Thoracic aorta (tissue), 2 donors: ENCODE data around the gene ARHGAP4. TPM values are rescaled to one million over a fixed set of nuclear protein-coding genes. Genes with fewer than 3 reads are reported as not detected.

Experiments
- ATAC-seq: fragments of 150-250 bp; one replicate; pipeline ENCODE4 v1.8.0; 2017; ENCODE audit warnings: low read depth; ENCODE audit not compliant: insufficient number of reproducible peaks, low FRiP score
- DNase-seq: peaks from one replicate; pipeline ENCODE4 v3.0.0-alpha.2; 2020; ENCODE audit warnings: low spot score
- H3K27ac ChIP-seq, 2 donors: fragments of 200-600 bp; sonication (generic); 1 replicate in 1 of 2; 2 replicates in 1 of 2; pipeline ENCODE4 v1.5.1; 2016; ENCODE audit warnings: mild to moderate bottlenecking in 2 of 2, moderate library complexity in 2 of 2
- H3K27me3 ChIP-seq: fragments of 200-600 bp; sonication (generic); replicated peaks from 2 replicates; pipeline ENCODE4 v1.6.0; 2016; ENCODE audit warnings: mild to moderate bottlenecking; ENCODE audit not compliant: insufficient read depth
- H3K36me3 ChIP-seq: fragments of 200-600 bp; sonication (generic); one replicate; pipeline ENCODE4 v1.5.1; 2016
- H3K4me1 ChIP-seq, 2 donors: fragments of 200-600 bp; sonication (generic); 1 replicate in 1 of 2; 2 replicates in 1 of 2; pipeline versions ENCODE4 v1.5.1 to v1.6.0; 2016; ENCODE audit warnings: low read depth in 2 of 2, mild to moderate bottlenecking in 1 of 2; ENCODE audit not compliant: control insufficient read depth in 1 of 2
- H3K4me3 ChIP-seq: fragments of 200-600 bp; sonication (generic); 2 replicates; pipeline ENCODE4 v1.5.1; 2016; ENCODE audit warnings: mild to moderate bottlenecking
- H3K9me3 ChIP-seq: fragments of 200-600 bp; sonication (generic); 2 replicates; pipeline ENCODE4 v1.5.1; 2016
- CTCF ChIP-seq: fragments of 200-600 bp; sonication (generic); IDR thresholded peaks from one replicate; pipeline ENCODE4 v1.5.1; 2019; ENCODE audit warnings: antibody characterized with exemption
- total RNA-seq, 2 donors: library from RNA; depleted of rRNA; stranded (reverse); fragments of >200 nt; gene quantifications; one replicate each; pipeline versions ENCODE4 v1.1.0 to v1.2.3, GENCODE V29; 2016

The ARHGAP4 gene
- total RNA-seq, 2 donors from 2014 or later: 31.7 to 92.1 TPM

GRCh38 chrX:153928846-153929245 is 2.8 kb upstream of the ARHGAP4 start:
- Histone ChIP-seq H3K27ac (no peak overlapping the region), H3K4me1 (peaks cover 0 to 15% of the 10 kb centered on the region in 2 donors), H3K36me3 (peaks cover 6% of the 10 kb centered on the region), H3K27me3 (no peaks in the 10 kb centered on the region), H3K9me3 (no peaks in the 10 kb centered on the region), H3K4me3 (peak overlapping the region; percentile 42)
- DNase-seq (no peak), ATAC-seq (no peak)
- no peak for TF ChIP-seq CTCF

GRCh38 chrX:153927922-153928760 is 2.1 kb upstream of the ARHGAP4 start:
- DNase-seq (peak; percentile 76), ATAC-seq (peak; percentile 78)

GRCh38 chrX:153927672-153927921 is 1.5 kb upstream of the ARHGAP4 start:
- H3K27ac ChIP-seq: peak overlapping the region; percentile 92 to 96
- peaks cover 6% of the 10 kb centered on the region for H3K36me3 ChIP-seq
- no peaks in the 10 kb centered on the region for H3K9me3 ChIP-seq
- H3K27me3 ChIP-seq: no peaks in the 10 kb centered on the region
- ATAC-seq (peak; percentile 4), DNase-seq (no peak)
- no peak for TF ChIP-seq CTCF
- H3K4me3 ChIP-seq: peak overlapping the region; percentile 85
- peaks cover 0 to 10% of the 10 kb centered on the region in 2 donors for H3K4me1 ChIP-seq

More at GRCh38 chrX:153927922-153928760, 2.1 kb upstream of the ARHGAP4 start:
- peaks cover 0 to 10% of the 10 kb centered on the region in 2 donors for H3K4me1 ChIP-seq
- H3K27me3 ChIP-seq: no peaks in the 10 kb centered on the region
- H3K4me3 ChIP-seq: peak overlapping the region; percentile 85
- peaks cover 6% of the 10 kb centered on the region for H3K36me3 ChIP-seq
- H3K9me3 ChIP-seq: no peaks in the 10 kb centered on the region
- H3K27ac ChIP-seq: peak overlapping the region; percentile 92 to 96
- TF ChIP-seq CTCF: no peak

GRCh38 chrX:153926858-153927671 is 1.0 kb upstream of the ARHGAP4 start:
- Histone ChIP-seq H3K4me3 (peak overlapping the region; percentile 85), H3K27me3 (no peaks in the 10 kb centered on the region), H3K9me3 (no peaks in the 10 kb centered on the region), H3K4me1 (peaks cover 0 to 10% of the 10 kb centered on the region in 2 donors), H3K36me3 (peaks cover 6% of the 10 kb centered on the region), H3K27ac (peak overlapping the region; percentile 92 to 96)
- DNase-seq: no peak
- no peak for ATAC-seq
- TF ChIP-seq CTCF: no peak

DNA sequence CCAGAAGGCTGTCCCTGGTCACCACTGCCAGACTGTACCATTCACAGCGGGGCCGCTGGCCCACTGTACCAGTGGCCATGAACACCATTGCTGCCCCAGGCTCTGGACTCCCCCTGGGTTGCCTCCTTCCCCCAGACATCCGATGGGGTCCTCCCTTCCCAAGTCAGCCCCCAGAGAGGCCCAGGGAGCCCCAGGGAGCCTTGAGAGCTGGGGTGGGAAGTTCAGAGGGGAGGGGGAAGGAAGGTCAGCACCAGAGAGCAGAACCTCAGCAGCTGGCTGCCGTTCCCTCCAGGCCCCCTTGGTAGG is 441 bp upstream of the ARHGAP4 start:
- DNase-seq (no peak), ATAC-seq (no peak)
- peak overlapping the region; percentile 85 for H3K4me3 ChIP-seq
- no peaks in the 10 kb centered on the region for H3K9me3 ChIP-seq
- peaks cover 0 to 10% of the 10 kb centered on the region in 2 donors for H3K4me1 ChIP-seq
- H3K27ac ChIP-seq: peak overlapping the region; percentile 92 to 96
- peaks cover 5% of the 10 kb centered on the region for H3K36me3 ChIP-seq
- TF ChIP-seq CTCF: no peak
- H3K27me3 ChIP-seq: no peaks in the 10 kb centered on the region
